ENCODE results near the gene CNOT3.

The CNOT3 gene

DNA sequence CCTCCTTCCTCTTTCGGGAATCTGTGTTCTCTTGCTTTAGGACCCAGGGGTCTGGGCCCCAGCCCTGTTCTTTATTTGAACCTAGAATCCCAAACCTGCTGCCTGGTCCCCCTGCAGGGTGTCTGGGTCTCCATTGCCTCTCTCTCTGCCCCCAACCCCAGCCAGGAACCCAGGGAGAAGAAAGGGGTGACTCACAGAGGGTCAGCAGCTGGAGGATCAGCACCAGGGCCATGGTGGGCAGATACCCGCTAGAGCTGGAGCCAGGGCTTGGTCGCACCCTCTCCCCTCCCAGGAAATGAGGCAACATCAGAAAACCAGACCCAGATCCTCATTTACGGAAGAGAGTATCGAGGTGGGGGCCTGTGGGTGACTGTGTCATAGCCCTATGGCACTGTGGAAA lies 37.0 kb upstream of the CNOT3 start, which contains the start of gene OSCAR:
Gene OSCAR, minus strand, starts transcription at position 243 of the 400 bp plus-strand sequence. Its CDS starts 11 bp downstream, at position 232.
- Histone ChIP-seq H3K36me3 (ENCODE audit: control insufficient read depth in 2 of 2, insufficient read depth in 1 of 2, low read length in 2 of 2) (peaks cover 3 to 15% of the 10 kb centered on the region in 2 experiments; a peak in 2 of 3 replicates), H3K27ac (ENCODE audit: extremely low read depth, low read depth, low read length) (no peak within 1 kb of the TSS), H3K4me3 (ENCODE audit: low read depth, low read length) (no peak within 1 kb of the TSS), H3K9me3 (ENCODE audit: control insufficient read depth, insufficient read depth, low read depth, low read length) (no peaks in the 10 kb centered on the region), H3K4me1 (ENCODE audit: control insufficient read depth, insufficient read depth, low read length) (peaks cover 2% of the 10 kb centered on the region; the same call in 1 of the 2 replicates)
- CTCF ChIA-PET = interaction anchor here (0.6 kb wide), 2 partner anchors 17 to 306 kb away, joined by 3 to 4 read pairs; no protein-coding TSS in a partner anchor
- POLR2A ChIA-PET = no interaction called here
- no peak for TF ChIP-seq ZNF776 (tag by site-specific recombination; IDR thresholded peaks at IDR 0.05; ENCODE audit: borderline replicate concordance)
- 0 out of 2 replicates have a peak, but pooled peaks have one; percentile 25 for TF ChIP-seq ZBTB20 (tag by site-specific recombination; IDR thresholded peaks at IDR 0.05)

DNA sequence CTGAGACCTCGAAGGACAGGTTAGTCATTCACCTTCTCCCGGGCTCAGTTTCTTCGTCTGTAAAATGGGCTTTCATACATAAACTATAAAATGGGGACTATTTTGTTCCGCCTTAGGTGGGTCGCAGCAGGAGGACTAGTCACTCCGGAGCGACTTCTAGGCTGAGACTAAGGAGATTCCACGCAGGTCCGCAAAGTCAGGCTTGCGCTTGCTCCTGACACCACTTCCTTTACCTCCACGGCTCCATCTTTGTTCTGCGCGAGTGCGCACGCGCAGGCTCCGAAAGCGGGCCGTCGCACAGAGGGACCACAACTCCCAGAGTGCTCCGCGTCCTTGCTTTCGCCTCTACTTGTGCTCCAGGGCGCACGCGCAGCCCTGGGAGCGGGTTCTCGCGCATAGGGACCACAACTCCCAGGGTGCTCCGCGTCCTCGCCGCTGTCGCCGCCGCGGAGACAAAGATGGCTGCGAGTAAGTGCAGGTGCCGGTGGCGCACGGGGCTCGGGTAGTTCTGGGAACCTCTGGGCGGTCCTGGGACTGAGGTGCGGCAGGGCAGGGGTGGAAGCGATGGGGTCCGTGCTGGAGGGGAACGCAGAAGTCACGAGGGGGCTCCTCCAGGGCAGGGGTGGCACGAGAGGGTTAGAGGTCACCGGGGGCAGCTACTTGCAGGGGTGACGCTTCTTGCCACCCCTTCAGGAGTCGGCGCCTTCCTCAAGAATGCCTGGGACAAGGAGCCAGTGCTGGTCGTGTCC lies 35.0 kb upstream of the CNOT3 start, which contains the start of gene NDUFA3:
Gene NDUFA3, plus strand, starts transcription at position 435 of the 749 bp plus-strand sequence. Its CDS starts 24 bp downstream, at position 459.
- peak within 1 kb of the TSS; percentile 63; the same call in 1 of the 2 replicates for H3K27ac ChIP-seq (ENCODE audit: extremely low read depth, low read depth, low read length)
- peaks cover 23 to 35% of the 10 kb centered on the region in 2 experiments for H3K36me3 ChIP-seq (ENCODE audit: control insufficient read depth in 2 of 2, insufficient read depth in 1 of 2, low read length in 2 of 2)
- H3K4me1 ChIP-seq (ENCODE audit: control insufficient read depth, insufficient read depth, low read length) = peaks cover 2% of the 10 kb centered on the region; the same call in 1 of the 2 replicates
- ChIA-PET POLR2A (interaction anchor here (1.0 to 2.8 kb wide), 3 partner anchors 12 to 224 kb away, joined by 3 to 29 read pairs (median 12); partner anchors contain the start of genes CNOT3, PRPF31 and TFPT), CTCF (interaction anchor here (0.6 to 0.7 kb wide), 2 partner anchors 74 to 166 kb away, joined by 3 read pairs; no protein-coding TSS in a partner anchor)
- H3K9me3 ChIP-seq (ENCODE audit: control insufficient read depth, insufficient read depth, low read depth, low read length) = no peaks in the 10 kb centered on the region
- peak within 1 kb of the TSS; percentile 97 for H3K4me3 ChIP-seq (ENCODE audit: low read depth, low read length)
- TF ChIP-seq ZNF654 (tag by site-specific recombination; IDR thresholded peaks at IDR 0.05; ENCODE audit: low read depth) (no peak), ZNF571 (tag by site-specific recombination; IDR thresholded peaks at IDR 0.05) (no peak), ZNF48 (tag by site-specific recombination; IDR thresholded peaks at IDR 0.05) (no peak), ZXDB (tag by site-specific recombination; IDR thresholded peaks at IDR 0.05) (peak; percentile 85; the same call in 1 of the 2 replicates), ZNF623 (tag by site-specific recombination; IDR thresholded peaks at IDR 0.05) (peak; percentile 24; the same call in 1 of the 2 replicates), FEZF1 (tag by site-specific recombination; IDR thresholded peaks at IDR 0.05) (no peak), ZSCAN30 (tag by site-specific recombination; IDR thresholded peaks at IDR 0.05) (peak; percentile 84), ZNF510 (tag by site-specific recombination; IDR thresholded peaks at IDR 0.05; ENCODE audit: insufficient replicate concordance) (no peak), SP2 (tag by site-specific recombination; IDR thresholded peaks at IDR 0.05) (0 out of 2 replicates have a peak, but pooled peaks have one; percentile 10), EGR2 (tag by site-specific recombination; IDR thresholded peaks at IDR 0.05; ENCODE audit: low read depth) (no peak), ZNF664 (tag by site-specific recombination; IDR thresholded peaks at IDR 0.05) (peak; percentile 8; the same call in 1 of the 2 replicates), ZNF76 (tag by site-specific recombination; IDR thresholded peaks at IDR 0.05; ENCODE audit: borderline replicate concordance, low read depth) (peak; percentile 97), ZNF791 (tag by site-specific recombination; IDR thresholded peaks at IDR 0.05) (no peak)
- TF ChIP-seq, protein P1, sequence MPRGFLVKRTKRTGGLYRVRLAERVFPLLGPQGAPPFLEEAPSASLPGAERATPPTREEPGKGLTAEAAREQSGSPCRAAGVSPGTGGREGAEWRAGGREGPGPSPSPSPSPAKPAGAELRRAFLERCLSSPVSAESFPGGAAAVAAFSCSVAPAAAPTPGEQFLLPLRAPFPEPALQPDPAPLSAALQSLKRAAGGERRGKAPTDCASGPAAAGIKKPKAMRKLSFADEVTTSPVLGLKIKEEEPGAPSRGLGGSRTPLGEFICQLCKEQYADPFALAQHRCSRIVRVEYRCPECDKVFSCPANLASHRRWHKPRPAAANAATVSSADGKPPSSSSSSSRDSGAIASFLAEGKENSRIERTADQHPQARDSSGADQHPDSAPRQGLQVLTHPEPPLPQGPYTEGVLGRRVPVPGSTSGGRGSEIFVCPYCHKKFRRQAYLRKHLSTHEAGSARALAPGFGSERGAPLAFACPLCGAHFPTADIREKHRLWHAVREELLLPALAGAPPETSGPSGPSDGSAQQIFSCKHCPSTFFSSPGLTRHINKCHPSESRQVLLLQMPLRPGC (tag by site-specific recombination; IDR thresholded peaks at IDR 0.05) = no peak
- TF ChIP-seq, protein P2, sequence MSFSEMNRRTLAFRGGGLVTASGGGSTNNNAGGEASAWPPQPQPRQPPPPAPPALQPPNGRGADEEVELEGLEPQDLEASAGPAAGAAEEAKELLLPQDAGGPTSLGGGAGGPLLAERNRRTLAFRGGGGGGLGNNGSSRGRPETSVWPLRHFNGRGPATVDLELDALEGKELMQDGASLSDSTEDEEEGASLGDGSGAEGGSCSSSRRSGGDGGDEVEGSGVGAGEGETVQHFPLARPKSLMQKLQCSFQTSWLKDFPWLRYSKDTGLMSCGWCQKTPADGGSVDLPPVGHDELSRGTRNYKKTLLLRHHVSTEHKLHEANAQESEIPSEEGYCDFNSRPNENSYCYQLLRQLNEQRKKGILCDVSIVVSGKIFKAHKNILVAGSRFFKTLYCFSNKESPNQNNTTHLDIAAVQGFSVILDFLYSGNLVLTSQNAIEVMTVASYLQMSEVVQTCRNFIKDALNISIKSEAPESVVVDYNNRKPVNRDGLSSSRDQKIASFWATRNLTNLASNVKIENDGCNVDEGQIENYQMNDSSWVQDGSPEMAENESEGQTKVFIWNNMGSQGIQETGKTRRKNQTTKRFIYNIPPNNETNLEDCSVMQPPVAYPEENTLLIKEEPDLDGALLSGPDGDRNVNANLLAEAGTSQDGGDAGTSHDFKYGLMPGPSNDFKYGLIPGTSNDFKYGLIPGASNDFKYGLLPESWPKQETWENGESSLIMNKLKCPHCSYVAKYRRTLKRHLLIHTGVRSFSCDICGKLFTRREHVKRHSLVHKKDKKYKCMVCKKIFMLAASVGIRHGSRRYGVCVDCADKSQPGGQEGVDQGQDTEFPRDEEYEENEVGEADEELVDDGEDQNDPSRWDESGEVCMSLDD (tag by site-specific recombination; IDR thresholded peaks at IDR 0.05) = peak; percentile 94; the same call in 1 of the 2 replicates
- TF ChIP-seq, protein P3, sequence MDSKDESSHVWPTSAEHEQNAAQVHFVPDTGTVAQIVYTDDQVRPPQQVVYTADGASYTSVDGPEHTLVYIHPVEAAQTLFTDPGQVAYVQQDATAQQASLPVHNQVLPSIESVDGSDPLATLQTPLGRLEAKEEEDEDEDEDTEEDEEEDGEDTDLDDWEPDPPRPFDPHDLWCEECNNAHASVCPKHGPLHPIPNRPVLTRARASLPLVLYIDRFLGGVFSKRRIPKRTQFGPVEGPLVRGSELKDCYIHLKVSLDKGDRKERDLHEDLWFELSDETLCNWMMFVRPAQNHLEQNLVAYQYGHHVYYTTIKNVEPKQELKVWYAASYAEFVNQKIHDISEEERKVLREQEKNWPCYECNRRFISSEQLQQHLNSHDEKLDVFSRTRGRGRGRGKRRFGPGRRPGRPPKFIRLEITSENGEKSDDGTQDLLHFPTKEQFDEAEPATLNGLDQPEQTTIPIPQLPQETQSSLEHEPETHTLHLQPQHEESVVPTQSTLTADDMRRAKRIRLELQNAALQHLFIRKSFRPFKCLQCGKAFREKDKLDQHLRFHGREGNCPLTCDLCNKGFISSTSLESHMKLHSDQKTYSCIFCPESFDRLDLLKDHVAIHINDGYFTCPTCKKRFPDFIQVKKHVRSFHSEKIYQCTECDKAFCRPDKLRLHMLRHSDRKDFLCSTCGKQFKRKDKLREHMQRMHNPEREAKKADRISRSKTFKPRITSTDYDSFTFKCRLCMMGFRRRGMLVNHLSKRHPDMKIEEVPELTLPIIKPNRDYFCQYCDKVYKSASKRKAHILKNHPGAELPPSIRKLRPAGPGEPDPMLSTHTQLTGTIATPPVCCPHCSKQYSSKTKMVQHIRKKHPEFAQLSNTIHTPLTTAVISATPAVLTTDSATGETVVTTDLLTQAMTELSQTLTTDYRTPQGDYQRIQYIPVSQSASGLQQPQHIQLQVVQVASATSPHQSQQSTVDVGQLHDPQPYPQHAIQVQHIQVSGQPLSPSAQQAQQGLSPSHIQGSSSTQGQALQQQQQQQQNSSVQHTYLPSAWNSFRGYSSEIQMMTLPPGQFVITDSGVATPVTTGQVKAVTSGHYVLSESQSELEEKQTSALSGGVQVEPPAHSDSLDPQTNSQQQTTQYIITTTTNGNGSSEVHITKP (tag by site-specific recombination; IDR thresholded peaks at IDR 0.05) = peak; percentile 82; the same call in 1 of the 2 replicates
- TF ChIP-seq, protein P4, sequence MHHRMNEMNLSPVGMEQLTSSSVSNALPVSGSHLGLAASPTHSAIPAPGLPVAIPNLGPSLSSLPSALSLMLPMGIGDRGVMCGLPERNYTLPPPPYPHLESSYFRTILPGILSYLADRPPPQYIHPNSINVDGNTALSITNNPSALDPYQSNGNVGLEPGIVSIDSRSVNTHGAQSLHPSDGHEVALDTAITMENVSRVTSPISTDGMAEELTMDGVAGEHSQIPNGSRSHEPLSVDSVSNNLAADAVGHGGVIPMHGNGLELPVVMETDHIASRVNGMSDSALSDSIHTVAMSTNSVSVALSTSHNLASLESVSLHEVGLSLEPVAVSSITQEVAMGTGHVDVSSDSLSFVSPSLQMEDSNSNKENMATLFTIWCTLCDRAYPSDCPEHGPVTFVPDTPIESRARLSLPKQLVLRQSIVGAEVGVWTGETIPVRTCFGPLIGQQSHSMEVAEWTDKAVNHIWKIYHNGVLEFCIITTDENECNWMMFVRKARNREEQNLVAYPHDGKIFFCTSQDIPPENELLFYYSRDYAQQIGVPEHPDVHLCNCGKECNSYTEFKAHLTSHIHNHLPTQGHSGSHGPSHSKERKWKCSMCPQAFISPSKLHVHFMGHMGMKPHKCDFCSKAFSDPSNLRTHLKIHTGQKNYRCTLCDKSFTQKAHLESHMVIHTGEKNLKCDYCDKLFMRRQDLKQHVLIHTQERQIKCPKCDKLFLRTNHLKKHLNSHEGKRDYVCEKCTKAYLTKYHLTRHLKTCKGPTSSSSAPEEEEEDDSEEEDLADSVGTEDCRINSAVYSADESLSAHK (tag by site-specific recombination; IDR thresholded peaks at IDR 0.05) = 0 out of 2 replicates have a peak, but pooled peaks have one; percentile 26
- TF ChIP-seq, protein P5, sequence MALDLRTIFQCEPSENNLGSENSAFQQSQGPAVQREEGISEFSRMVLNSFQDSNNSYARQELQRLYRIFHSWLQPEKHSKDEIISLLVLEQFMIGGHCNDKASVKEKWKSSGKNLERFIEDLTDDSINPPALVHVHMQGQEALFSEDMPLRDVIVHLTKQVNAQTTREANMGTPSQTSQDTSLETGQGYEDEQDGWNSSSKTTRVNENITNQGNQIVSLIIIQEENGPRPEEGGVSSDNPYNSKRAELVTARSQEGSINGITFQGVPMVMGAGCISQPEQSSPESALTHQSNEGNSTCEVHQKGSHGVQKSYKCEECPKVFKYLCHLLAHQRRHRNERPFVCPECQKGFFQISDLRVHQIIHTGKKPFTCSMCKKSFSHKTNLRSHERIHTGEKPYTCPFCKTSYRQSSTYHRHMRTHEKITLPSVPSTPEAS (tag by site-specific recombination; IDR thresholded peaks at IDR 0.05) = no peak
